Fibroblast of pulmonary artery (primary cell): ENCODE measurements around the gene ZNF362.

Experiments used
- DNase-seq: peaks from one replicate; pipeline ENCODE4 v3.0.0-alpha.2; 2010; ENCODE audit warnings: low read depth
- H3K4me3 ChIP-seq: replicated peaks from 2 replicates; pipeline ENCODE4 v1.5.1; 2011; ENCODE audit warnings: low read depth, mild to moderate bottlenecking, control low read depth, low read length, moderate library complexity
- TF ChIP-seq, protein P1 (sequence below): IDR thresholded peaks from 2 replicates; pipeline ENCODE4 v1.5.1; 2011; ENCODE audit warnings: mild to moderate bottlenecking, control low read depth, low read length, inconsistent platforms; ENCODE audit errors: missing control alignments

Gene ZNF362

DNA sequence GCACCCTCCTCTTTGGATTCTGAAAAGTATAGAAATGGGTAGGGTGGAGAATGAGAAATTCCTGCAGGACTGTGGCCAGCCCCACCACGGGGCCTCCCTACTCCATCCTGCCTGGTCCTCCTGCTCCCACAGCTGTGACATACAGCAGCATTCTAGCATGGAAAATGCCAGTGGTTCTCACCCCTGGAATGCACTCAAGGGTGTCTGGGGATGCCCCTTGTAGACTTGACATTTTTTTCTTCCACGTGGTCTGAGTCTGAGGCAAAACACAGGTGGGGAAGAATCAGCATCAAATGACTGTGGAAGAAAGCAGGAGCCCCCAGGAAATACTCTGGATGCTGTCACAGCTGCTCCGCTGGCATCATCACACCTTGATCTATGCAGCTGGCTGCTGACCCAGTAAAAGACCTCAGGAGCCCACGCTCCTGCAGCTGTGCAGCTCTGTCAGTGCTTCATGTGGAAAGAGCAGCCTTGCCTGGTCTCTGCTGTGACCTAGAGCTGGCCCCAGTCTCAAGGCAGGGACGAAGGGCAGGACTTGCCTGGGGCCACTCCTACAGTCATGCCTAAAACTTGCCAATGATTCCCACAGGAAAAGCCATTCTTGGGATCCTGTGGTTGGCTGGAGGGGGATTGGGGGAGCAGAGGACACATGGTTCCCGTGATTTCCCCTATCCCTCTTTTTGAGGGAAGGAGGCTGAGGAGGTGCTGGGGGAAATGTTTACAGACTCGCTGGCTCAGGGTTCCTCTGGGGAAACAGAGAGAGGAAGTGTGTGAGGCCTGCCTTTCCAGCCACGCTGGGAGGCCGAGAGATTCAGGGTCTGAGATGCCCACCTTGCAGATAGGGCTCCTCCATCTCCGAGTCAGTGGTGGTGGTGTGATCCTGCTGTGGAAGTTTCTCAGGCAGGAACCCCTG is 75.4 kb downstream of the ZNF362 start:
- TF ChIP-seq, protein P1, sequence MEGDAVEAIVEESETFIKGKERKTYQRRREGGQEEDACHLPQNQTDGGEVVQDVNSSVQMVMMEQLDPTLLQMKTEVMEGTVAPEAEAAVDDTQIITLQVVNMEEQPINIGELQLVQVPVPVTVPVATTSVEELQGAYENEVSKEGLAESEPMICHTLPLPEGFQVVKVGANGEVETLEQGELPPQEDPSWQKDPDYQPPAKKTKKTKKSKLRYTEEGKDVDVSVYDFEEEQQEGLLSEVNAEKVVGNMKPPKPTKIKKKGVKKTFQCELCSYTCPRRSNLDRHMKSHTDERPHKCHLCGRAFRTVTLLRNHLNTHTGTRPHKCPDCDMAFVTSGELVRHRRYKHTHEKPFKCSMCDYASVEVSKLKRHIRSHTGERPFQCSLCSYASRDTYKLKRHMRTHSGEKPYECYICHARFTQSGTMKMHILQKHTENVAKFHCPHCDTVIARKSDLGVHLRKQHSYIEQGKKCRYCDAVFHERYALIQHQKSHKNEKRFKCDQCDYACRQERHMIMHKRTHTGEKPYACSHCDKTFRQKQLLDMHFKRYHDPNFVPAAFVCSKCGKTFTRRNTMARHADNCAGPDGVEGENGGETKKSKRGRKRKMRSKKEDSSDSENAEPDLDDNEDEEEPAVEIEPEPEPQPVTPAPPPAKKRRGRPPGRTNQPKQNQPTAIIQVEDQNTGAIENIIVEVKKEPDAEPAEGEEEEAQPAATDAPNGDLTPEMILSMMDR = no peak
- H3K4me3 ChIP-seq = no peak overlapping the region
- DNase-seq = no peak

GRCh38 chr1:33332357-33332789 is 76.1 kb downstream of the ZNF362 start:
- H3K4me3 ChIP-seq = no peak overlapping the region
- TF ChIP-seq, protein P1 = no peak
- DNase-seq = peak; percentile 52

DNA sequence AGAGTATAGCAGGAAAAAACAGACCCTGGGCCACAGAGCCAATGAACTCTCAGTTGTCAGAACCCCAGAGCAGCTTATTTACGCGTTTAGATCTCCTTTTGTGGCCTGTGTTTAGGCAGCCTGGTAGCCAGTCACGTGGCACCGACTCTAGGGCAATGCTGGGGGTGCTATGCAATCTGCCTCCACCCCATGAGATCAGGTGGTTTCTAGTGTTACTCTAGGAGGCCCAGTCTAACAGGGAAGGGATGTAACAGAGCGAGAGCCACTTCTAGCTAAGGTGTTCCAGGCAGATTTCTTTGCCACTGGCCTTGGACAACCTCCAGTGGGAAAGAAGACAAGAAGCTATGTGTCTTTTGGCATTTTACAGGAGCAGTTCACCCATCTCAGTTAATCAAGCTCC is 76.6 kb downstream of the ZNF362 start:
- no peak overlapping the region for H3K4me3 ChIP-seq
- no peak for DNase-seq
- TF ChIP-seq, protein P1 = no peak

DNA sequence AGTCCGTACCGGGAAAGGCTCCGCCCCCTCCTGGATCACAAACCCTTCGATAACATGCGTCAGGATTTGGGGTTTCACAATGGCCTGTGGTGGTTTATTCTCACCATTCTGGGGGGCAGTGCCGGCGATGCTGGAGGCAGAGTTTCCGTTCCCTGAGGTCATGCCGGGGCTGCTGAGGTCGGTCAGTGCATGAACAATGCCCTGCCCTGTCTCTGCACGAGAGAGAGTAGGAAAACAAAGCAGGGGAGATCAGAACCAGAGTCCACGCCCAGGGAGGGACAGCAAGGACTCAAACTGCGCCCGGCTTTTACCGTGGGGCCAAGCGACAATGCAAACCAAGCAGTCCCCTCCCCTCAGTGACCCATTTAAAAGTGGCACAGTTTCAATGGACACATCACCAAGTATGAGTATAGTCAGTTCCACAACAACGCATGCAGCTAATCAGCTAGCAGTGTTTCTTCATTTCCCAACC is 77.8 kb downstream of the ZNF362 start:
- peak; percentile 52 for DNase-seq
- H3K4me3 ChIP-seq = no peak overlapping the region
- TF ChIP-seq, protein P1 = no peak

GRCh38 chr1:33335020-33335419 is 78.7 kb downstream of the ZNF362 start:
- TF ChIP-seq, protein P1 = no peak
- DNase-seq = no peak
- H3K4me3 ChIP-seq = no peak overlapping the region

GRCh38 chr1:33336580-33336979 is 80.3 kb downstream of the ZNF362 start:
- no peak overlapping the region for H3K4me3 ChIP-seq
- no peak for DNase-seq
- TF ChIP-seq, protein P1 = no peak
